Large intestine (tissue), 3 donors: ENCODE data around the gene CD34. TPM values are rescaled to one million over a fixed set of nuclear protein-coding genes. Genes with fewer than 3 reads are reported as not detected.

Experiments used
- DNase-seq, 2 donors: peaks; one replicate each; pipeline versions ENCODE4 v3.0.0 to v3.0.0-alpha.2; 2013
- H3K27ac ChIP-seq: one replicate; pipeline ENCODE4 v1.5.1; 2013; ENCODE audit warnings: low read length
- H3K27me3 ChIP-seq: 2 replicates; pipeline ENCODE4 v1.6.1; 2013; ENCODE audit warnings: low read length; ENCODE audit not compliant: control insufficient read depth, insufficient read depth
- H3K36me3 ChIP-seq: 2 replicates; pipeline ENCODE4 v1.6.1; 2013; ENCODE audit warnings: low read length; ENCODE audit not compliant: control insufficient read depth, insufficient read depth
- H3K4me1 ChIP-seq: one replicate; pipeline ENCODE4 v1.6.1; 2013; ENCODE audit warnings: low read length; ENCODE audit not compliant: control insufficient read depth, insufficient read depth
- H3K4me3 ChIP-seq: one replicate; pipeline ENCODE4 v1.5.1; 2013; ENCODE audit warnings: low read length
- H3K9me3 ChIP-seq: one replicate; pipeline ENCODE4 v1.6.1; 2013; ENCODE audit warnings: mild to moderate bottlenecking, low read depth, low read length, moderate library complexity; ENCODE audit not compliant: control insufficient read depth
- WGBS: methylation state at CpG from one replicate; pipeline ENCODE4 v1.1.5; 2013; ENCODE audit warnings: low lambda C conversion rate; ENCODE audit not compliant: insufficient coverage; 5-methylcytosine and 5-hydroxymethylcytosine counted together
- polyA plus RNA-seq: library from polyadenylated mRNA; unstranded; fragments of 120-200 nt; gene quantifications from one replicate; pipeline ENCODE4 v1.2.1, GENCODE V29; 2013

Gene CD34
- polyA plus RNA-seq, 1 donor, result 33.1 TPM

- H3K27ac ChIP-seq, result no peak overlapping the region
- H3K4me1 ChIP-seq, result no peaks in the 10 kb centered on the region
- H3K36me3 ChIP-seq, result no peaks in the 10 kb centered on the region
- no CpG with 5 or more reads among the region's 2 CpGs for WGBS
- no peaks in the 10 kb centered on the region for H3K9me3 ChIP-seq
- H3K27me3 ChIP-seq, result no peaks in the 10 kb centered on the region
- H3K4me3 ChIP-seq, result no peak overlapping the region
- no peak for DNase-seq
These were observed 9.8 kb downstream of the CD34 start for GRCh38 chr1:207901041-207901653.

GRCh38 chr1:207898836-207899235 lies 12.1 kb downstream of the CD34 start:
- H3K4me3 ChIP-seq, result no peak overlapping the region
- no peaks in the 10 kb centered on the region for H3K4me1 ChIP-seq
- no peaks in the 10 kb centered on the region for H3K27me3 ChIP-seq
- no peaks in the 10 kb centered on the region for H3K9me3 ChIP-seq
- H3K36me3 ChIP-seq, result no peaks in the 10 kb centered on the region
- no CpG with 5 or more reads among the region's 3 CpGs for WGBS
- DNase-seq, result no peak
- no peak overlapping the region for H3K27ac ChIP-seq

GRCh38 chr1:207898260-207898659 lies 12.7 kb downstream of the CD34 start:
- Histone ChIP-seq H3K27ac (no peak overlapping the region), H3K9me3 (no peaks in the 10 kb centered on the region), H3K27me3 (no peaks in the 10 kb centered on the region), H3K4me1 (no peaks in the 10 kb centered on the region), H3K4me3 (no peak overlapping the region), H3K36me3 (no peaks in the 10 kb centered on the region)
- DNase-seq, result no peak
- WGBS, result no CpG with 5 or more reads among the region's 2 CpGs

GRCh38 chr1:207897188-207897587 lies 13.7 kb downstream of the CD34 start:
- DNase-seq, result no peak
- H3K36me3 ChIP-seq, result no peaks in the 10 kb centered on the region
- WGBS, result no CpG with 5 or more reads among the region's 2 CpGs
- H3K4me3 ChIP-seq, result no peak overlapping the region
- peaks cover 2% of the 10 kb centered on the region for H3K27me3 ChIP-seq
- H3K27ac ChIP-seq, result no peak overlapping the region
- H3K9me3 ChIP-seq, result no peaks in the 10 kb centered on the region
- no peaks in the 10 kb centered on the region for H3K4me1 ChIP-seq

GRCh38 chr1:207896547-207896946 lies 14.4 kb downstream of the CD34 start:
- Histone ChIP-seq H3K27ac (no peak overlapping the region), H3K27me3 (peaks cover 2% of the 10 kb centered on the region), H3K4me3 (no peak overlapping the region), H3K9me3 (no peaks in the 10 kb centered on the region), H3K36me3 (no peaks in the 10 kb centered on the region), H3K4me1 (no peaks in the 10 kb centered on the region)
- no peak for DNase-seq

- H3K9me3 ChIP-seq, result no peaks in the 10 kb centered on the region
- DNase-seq, result no peak
- H3K36me3 ChIP-seq, result no peaks in the 10 kb centered on the region
- H3K27me3 ChIP-seq, result peaks cover 2% of the 10 kb centered on the region
- no peak overlapping the region for H3K27ac ChIP-seq
- H3K4me3 ChIP-seq, result no peak overlapping the region
- no CpG with 5 or more reads among the region's 2 CpGs for WGBS
- H3K4me1 ChIP-seq, result no peaks in the 10 kb centered on the region
These were observed 16.2 kb downstream of the CD34 start for GRCh38 chr1:207894704-207895103.

- Histone ChIP-seq H3K9me3 (no peaks in the 10 kb centered on the region), H3K4me3 (no peak overlapping the region), H3K4me1 (no peaks in the 10 kb centered on the region), H3K36me3 (no peaks in the 10 kb centered on the region), H3K27me3 (peaks cover 2% of the 10 kb centered on the region), H3K27ac (no peak overlapping the region)
- DNase-seq, result no peak
- WGBS, result 50% methylated on average over 2 of the region's 6 CpGs
These were observed 17.0 kb downstream of the CD34 start for GRCh38 chr1:207893737-207894582.

GRCh38 chr1:207892764-207893163 lies 18.2 kb downstream of the CD34 start:
- Histone ChIP-seq H3K9me3 (no peaks in the 10 kb centered on the region), H3K4me3 (no peak overlapping the region), H3K36me3 (no peaks in the 10 kb centered on the region), H3K27me3 (peaks cover 2% of the 10 kb centered on the region), H3K27ac (no peak overlapping the region), H3K4me1 (no peaks in the 10 kb centered on the region)
- WGBS, result 83% methylated on average over 1 of the region's 5 CpGs
- no peak for DNase-seq

GRCh38 chr1:207891148-207891547 lies 19.8 kb downstream of the CD34 start:
- no CpG with 5 or more reads among the region's 6 CpGs for WGBS
- no peaks in the 10 kb centered on the region for H3K9me3 ChIP-seq
- H3K27ac ChIP-seq, result no peak overlapping the region
- no peak overlapping the region for H3K4me3 ChIP-seq
- H3K36me3 ChIP-seq, result no peaks in the 10 kb centered on the region
- DNase-seq, result no peak
- no peaks in the 10 kb centered on the region for H3K4me1 ChIP-seq
- H3K27me3 ChIP-seq, result peaks cover 2% of the 10 kb centered on the region

GRCh38 chr1:207890136-207890738 lies 20.7 kb downstream of the CD34 start:
- no CpG with 5 or more reads among the region's 4 CpGs for WGBS
- Histone ChIP-seq H3K36me3 (no peaks in the 10 kb centered on the region), H3K9me3 (no peaks in the 10 kb centered on the region), H3K4me1 (peaks cover 2% of the 10 kb centered on the region), H3K27me3 (peaks cover 2% of the 10 kb centered on the region), H3K27ac (peak overlapping the region; percentile 34), H3K4me3 (no peak overlapping the region)
- DNase-seq, result peak in 1 of 2 donors; percentile 35
